Muscle of leg (tissue), 11 donors: ENCODE results near the gene TEX2. TPM values are rescaled to one million over a fixed set of nuclear protein-coding genes. Genes with fewer than 3 reads are reported as not detected.

Experiments
- DNase-seq: peaks from one replicate; pipeline ENCODE4 v3.0.0; 2013
- H3K27ac ChIP-seq: one replicate; pipeline ENCODE4 v1.5.1; 2013; ENCODE audit warnings: mild to moderate bottlenecking, low read length, control low read depth
- H3K27me3 ChIP-seq: one replicate; pipeline ENCODE4 v1.6.1; 2013; ENCODE audit warnings: low read length; ENCODE audit not compliant: control insufficient read depth, insufficient read depth
- H3K36me3 ChIP-seq: one replicate; pipeline ENCODE4 v1.6.1; 2013; ENCODE audit warnings: low read length; ENCODE audit not compliant: control insufficient read depth, insufficient read depth
- H3K4me1 ChIP-seq: one replicate; pipeline ENCODE4 v1.6.1; 2013; ENCODE audit warnings: low read length; ENCODE audit not compliant: control insufficient read depth, insufficient read depth
- H3K4me3 ChIP-seq: one replicate; pipeline ENCODE4 v1.5.1; 2013; ENCODE audit warnings: low read length, control low read depth
- H3K9me3 ChIP-seq: replicated peaks from 2 replicates; pipeline ENCODE4 v1.6.1; 2013; ENCODE audit warnings: low read depth, low read length; ENCODE audit not compliant: control insufficient read depth
- WGBS: methylation state at CpG from one replicate; pipeline ENCODE4 v1.1.5; 2013; ENCODE audit warnings: missing lambda C conversion rate; ENCODE audit not compliant: insufficient coverage; 5-methylcytosine and 5-hydroxymethylcytosine counted together
- polyA plus RNA-seq, 8 donors: library from polyadenylated mRNA; unstranded; fragments of 120-200 nt; gene quantifications; one replicate each; pipeline versions ENCODE4 v1.2.1 to v1.2.3, GENCODE V29; 2013; ENCODE audit warnings: inconsistent platforms in 1 of 8, low replicate concordance in 1 of 8; ENCODE audit not compliant: insufficient read length in 8 of 8, insufficient read depth in 1 of 8
- total RNA-seq: library from RNA; stranded (reverse); fragments of 120-200 nt; gene quantifications from one replicate; pipeline ENCODE4 v1.2.4, GENCODE V29; 2013

Gene TEX2
- total and polyA plus RNA-seq, 9 donors = 16.1 to 22.5 (median 19.1) TPM

DNA sequence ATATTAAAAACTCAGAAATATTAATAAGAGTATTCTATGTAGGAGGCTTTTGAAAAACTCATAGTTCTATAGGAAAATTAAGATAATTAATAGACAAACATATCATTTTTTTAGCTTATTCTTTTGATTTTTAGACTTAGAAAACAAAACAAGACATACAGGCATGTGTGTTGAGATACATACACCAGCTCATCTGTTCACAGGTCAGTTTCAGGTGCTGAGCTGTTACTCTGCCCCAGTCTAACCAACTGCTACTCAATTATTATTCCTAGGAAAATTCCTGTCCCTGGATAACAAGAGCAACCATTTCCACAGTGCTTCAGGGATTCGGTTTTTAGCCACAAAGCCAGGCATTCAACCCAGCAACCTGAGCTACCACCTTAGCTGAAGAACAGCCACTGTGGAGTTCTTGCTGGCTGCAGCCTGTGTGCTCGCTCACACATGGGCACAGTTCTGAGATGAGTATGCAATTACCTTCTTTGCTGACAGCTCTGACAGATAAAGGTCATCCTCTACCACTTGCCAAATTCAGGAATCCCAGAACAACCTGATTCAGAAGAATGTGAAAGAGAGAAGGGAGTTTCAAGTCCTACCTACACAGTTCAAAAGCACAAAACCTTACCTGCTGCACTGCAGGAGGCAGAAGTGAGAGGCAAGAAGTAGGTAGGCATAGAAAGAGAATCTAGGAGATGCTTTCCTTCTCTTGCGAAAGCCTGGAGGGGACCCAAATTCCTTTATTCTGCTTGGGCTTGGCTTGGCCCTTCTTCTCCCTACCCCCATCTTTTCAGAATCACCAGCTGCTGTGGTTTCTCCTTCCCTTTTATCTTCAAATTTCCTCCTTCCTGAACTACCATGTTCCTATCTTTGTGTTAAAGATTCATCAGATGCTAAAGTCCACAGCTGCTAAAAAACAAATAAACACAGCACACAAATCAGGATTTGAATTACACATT is 62.7 kb downstream of the TEX2 start:
- Histone ChIP-seq H3K36me3 (no peaks in the 10 kb centered on the region), H3K27me3 (no peaks in the 10 kb centered on the region), H3K4me3 (no peak overlapping the region), H3K9me3 (peaks cover 12% of the 10 kb centered on the region), H3K4me1 (peaks cover 6% of the 10 kb centered on the region), H3K27ac (no peak overlapping the region)
- no peak for DNase-seq
- WGBS = 64% methylated on average over 2 of the region's 3 CpGs

- H3K36me3 ChIP-seq = peaks cover 1% of the 10 kb centered on the region
- H3K9me3 ChIP-seq = peaks cover 12% of the 10 kb centered on the region
- no peak overlapping the region for H3K4me3 ChIP-seq
- WGBS = 100% methylated on average over 1 of the region's 5 CpGs
- H3K4me1 ChIP-seq = peaks cover 6% of the 10 kb centered on the region
- no peaks in the 10 kb centered on the region for H3K27me3 ChIP-seq
- DNase-seq = no peak
- no peak overlapping the region for H3K27ac ChIP-seq
Measured at GRCh38 chr17:64198331-64199090, 64.5 kb downstream of the TEX2 start.

DNA sequence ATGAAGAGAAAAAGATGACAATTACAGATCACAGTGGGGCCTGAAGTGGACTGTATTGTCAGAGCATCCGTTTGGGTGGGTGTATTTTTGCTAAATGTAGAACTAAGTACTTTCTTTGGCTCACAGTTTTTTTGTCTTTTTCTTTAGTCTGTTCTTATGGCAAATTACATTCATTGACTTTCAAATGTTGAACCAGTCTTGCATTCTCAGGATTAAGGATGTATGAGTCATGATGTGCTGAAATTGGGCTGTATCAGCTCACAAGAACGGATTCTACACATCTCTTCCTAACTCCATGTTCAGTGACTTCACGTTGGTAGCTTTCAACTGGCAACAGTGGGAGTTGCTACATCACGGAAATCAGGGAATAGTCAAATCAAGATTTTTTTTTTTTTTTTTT is 66.5 kb downstream of the TEX2 start:
- DNase-seq = no peak
- Histone ChIP-seq H3K4me1 (no peaks in the 10 kb centered on the region), H3K27ac (no peak overlapping the region), H3K4me3 (no peak overlapping the region), H3K27me3 (no peaks in the 10 kb centered on the region), H3K36me3 (peaks cover 13% of the 10 kb centered on the region), H3K9me3 (peaks cover 12% of the 10 kb centered on the region)
- no CpG with 5 or more reads among the region's 4 CpGs for WGBS

DNA sequence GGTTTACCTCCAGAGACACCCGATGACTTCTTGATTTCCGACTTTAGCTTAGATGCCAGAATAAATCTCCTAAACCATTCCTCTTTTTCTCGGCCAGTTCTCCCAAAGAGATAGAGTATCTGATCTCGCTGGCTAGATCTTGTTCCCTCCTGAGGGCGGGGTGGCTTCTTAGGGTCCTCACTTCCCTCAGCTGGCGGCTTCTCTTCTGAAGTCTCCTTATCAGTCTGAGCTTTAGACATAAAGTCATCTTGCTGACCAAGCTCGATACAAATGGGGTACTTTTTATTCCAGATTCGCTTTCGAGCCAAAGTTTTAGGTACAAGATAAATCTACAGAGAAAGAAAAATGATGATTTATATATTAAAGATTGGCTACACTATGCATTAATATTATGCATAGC is 69.5 kb downstream of the TEX2 start:
- Histone ChIP-seq H3K27ac (no peak overlapping the region), H3K27me3 (no peaks in the 10 kb centered on the region), H3K4me1 (peaks cover 5% of the 10 kb centered on the region), H3K4me3 (no peak overlapping the region), H3K36me3 (peaks cover 13% of the 10 kb centered on the region), H3K9me3 (peaks cover 12% of the 10 kb centered on the region)
- DNase-seq = no peak
- 88% methylated on average over 6 of the region's 9 CpGs for WGBS

DNA sequence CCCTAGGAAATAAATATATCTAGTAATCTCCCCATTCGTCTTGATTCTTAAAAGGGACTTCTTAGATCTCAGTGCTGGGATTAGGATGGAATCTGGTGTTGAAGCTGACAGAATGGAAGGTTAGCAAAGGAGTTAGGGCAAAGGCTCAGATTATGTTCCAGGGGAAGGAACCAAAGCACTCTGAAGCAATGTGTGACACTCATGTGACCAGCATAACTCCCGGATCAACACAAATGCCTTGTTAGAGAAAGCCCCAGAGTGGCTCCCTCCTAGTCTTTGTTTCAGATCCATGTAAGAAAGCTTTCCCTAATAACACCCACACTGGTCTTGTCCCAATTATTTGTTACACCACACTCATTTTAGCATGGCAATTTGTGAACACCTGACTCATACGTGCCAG is 70.5 kb downstream of the TEX2 start:
- H3K27ac ChIP-seq = no peak overlapping the region
- WGBS = 73% methylated on average over 2 of the region's 3 CpGs

DNA sequence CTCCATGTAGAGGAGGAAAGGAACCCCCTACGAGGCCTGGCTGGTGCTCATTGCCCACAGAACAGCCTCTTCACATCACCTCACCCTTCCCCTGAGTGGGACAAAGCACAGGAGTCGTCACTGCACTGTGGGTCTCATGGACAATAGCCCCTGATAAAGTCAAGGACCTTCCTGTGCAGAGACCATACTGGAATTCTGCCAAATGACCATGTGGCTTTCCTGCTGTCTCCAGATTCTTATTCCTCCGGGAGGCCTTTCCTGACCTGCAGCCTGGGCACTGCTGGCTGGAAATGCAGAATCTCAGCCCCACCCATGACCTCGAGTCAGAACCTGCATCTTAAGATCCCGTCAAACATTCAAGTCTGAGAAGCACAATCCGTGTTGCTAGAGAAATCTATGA is 72.6 kb downstream of the TEX2 start:
- H3K9me3 ChIP-seq = no peaks in the 10 kb centered on the region
- WGBS = 76% methylated on average over 4 of the region's 6 CpGs
- no peak overlapping the region for H3K4me3 ChIP-seq
- DNase-seq = peak; percentile 33
- H3K27ac ChIP-seq = no peak overlapping the region
- H3K4me1 ChIP-seq = peaks cover 14% of the 10 kb centered on the region
- peaks cover 30% of the 10 kb centered on the region for H3K36me3 ChIP-seq
- H3K27me3 ChIP-seq = no peaks in the 10 kb centered on the region

More for the DNA sequence above, 70.5 kb downstream of the TEX2 start:
- no peak overlapping the region for H3K4me3 ChIP-seq
- peaks cover 19% of the 10 kb centered on the region for H3K36me3 ChIP-seq
- peaks cover 9% of the 10 kb centered on the region for H3K9me3 ChIP-seq
- no peaks in the 10 kb centered on the region for H3K27me3 ChIP-seq
- H3K4me1 ChIP-seq = peaks cover 8% of the 10 kb centered on the region
- DNase-seq = no peak

GRCh38 chr17:64188088-64188487 is 75.0 kb downstream of the TEX2 start:
- peaks cover 25% of the 10 kb centered on the region for H3K36me3 ChIP-seq
- no peaks in the 10 kb centered on the region for H3K27me3 ChIP-seq
- 88% methylated on average over 11 of the region's 15 CpGs for WGBS
- no peak overlapping the region for H3K27ac ChIP-seq
- H3K9me3 ChIP-seq = no peaks in the 10 kb centered on the region
- no peak for DNase-seq
- no peak overlapping the region for H3K4me3 ChIP-seq
- peaks cover 14% of the 10 kb centered on the region for H3K4me1 ChIP-seq

- Histone ChIP-seq H3K4me1 (peaks cover 14% of the 10 kb centered on the region), H3K27me3 (no peaks in the 10 kb centered on the region), H3K9me3 (no peaks in the 10 kb centered on the region), H3K27ac (no peak overlapping the region), H3K36me3 (peaks cover 19% of the 10 kb centered on the region), H3K4me3 (no peak overlapping the region)
- WGBS = 89% methylated on average over 10 of the region's 11 CpGs
- DNase-seq = no peak
Measured at GRCh38 chr17:64187093-64187895, 75.8 kb downstream of the TEX2 start.

DNA sequence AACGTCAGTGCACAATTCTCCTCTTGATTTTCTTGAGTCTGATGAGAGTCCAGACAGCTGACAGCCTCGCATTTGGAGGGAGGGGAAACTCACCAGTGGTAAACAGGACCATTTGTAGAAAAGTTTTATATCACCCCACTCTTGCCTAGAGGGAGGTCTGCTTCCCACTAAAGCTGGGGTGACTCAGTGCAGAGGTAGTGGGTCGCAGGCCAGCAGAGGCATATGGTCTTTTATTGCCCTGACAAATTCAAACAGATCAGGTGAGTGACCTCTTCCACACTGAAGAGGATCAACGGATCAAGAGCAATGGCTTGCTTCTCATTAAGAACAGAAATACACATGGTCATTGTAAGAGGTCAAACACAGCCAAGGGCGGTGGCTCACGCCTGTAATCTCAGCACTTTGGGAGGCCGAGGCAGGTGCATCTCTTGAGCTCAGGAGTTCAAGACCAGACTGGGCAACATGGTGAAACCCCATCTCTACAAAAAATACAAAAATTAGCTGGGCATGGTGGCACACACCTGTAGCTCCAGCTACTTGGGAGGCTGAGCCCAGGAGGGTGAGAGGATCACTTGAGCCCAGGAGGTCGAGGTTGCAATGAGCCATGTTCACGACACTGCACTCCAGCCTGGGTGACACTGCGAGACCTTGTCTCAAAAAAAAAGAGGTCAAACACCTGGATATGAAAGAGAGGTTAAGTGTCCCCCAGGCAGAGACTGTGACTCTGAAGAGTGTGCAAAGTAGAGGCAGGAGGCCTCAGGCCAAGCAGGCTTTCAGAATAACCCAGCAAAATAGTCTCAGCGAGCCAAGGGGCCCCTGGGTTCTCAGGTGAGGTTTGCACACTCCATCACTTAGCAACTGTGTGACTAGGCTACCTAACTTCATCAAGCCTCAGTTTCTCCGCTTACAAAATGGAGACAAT is 76.6 kb downstream of the TEX2 start:
- Histone ChIP-seq H3K9me3 (no peaks in the 10 kb centered on the region), H3K27ac (no peak overlapping the region), H3K4me1 (peaks cover 14% of the 10 kb centered on the region), H3K4me3 (no peak overlapping the region), H3K36me3 (peaks cover 17% of the 10 kb centered on the region), H3K27me3 (no peaks in the 10 kb centered on the region)
- DNase-seq = no peak
- 89% methylated on average over 8 of the region's 12 CpGs for WGBS
